ENCODE data around the gene CFAP58. TPM values are rescaled to one million over a fixed set of nuclear protein-coding genes. Genes with fewer than 3 reads are reported as not detected.

Gene CFAP58
- total RNA-seq, 2 experiments from 2014 or later: not detected

- ATAC-seq (ENCODE audit: poor library complexity) (no peak), DNase-seq (peak in 1 of 14 experiments; percentile 33)
- no peak overlapping the region for H3K27ac Mint-ChIP-seq
- ChIA-PET POLR2A (interaction anchor here (0.6 to 4.9 kb wide), 7 partner anchors 13 to 83 kb away, joined by 3 to 58 read pairs (median 7); partner anchors contain the start of genes GSTO2 and ITPRIP), CTCF (interaction anchor here (0.6 to 5.6 kb wide), 6 partner anchors 44 to 76 kb away, joined by 3 to 107 read pairs (median 5); no protein-coding TSS in a partner anchor)
- intact Hi-C loops (cut with DNase I, micrococcal nuclease): loop anchor here (2.0 kb wide), 2 partner anchors 13 to 77 kb away; partner anchors contain the start of gene ITPRIP (in 1 of the 2)
- H3K4me1 Mint-ChIP-seq (ENCODE audit: low read depth): peaks cover 12% of the 10 kb centered on the region
- Histone ChIP-seq H3K4me3 (ENCODE audit: low read length) (peak overlapping the region; percentile 20), H3K9me3 (ENCODE audit: control insufficient read depth in 1 of 2, insufficient read depth in 1 of 2, low read length in 2 of 2) (no peaks in the 10 kb centered on the region), H3K27me3 (ENCODE audit: control insufficient read depth in 1 of 2, insufficient read depth in 2 of 2, low read length in 2 of 2) (no peaks in the 10 kb centered on the region), H3K4me1 (ENCODE audit: insufficient read depth, low read length) (peaks cover 27% of the 10 kb centered on the region), H3K36me3 (ENCODE audit: insufficient read depth, low read length) (no peaks in the 10 kb centered on the region), H3K27ac (ENCODE audit: low read depth in 1 of 2, low read length in 2 of 2) (peak overlapping the region in 1 of 2 donors; percentile 12)
- TF ChIP-seq CTCF (IDR thresholded peaks at IDR 0.05): no peak
- no peaks in the 10 kb centered on the region for H3K36me3 Mint-ChIP-seq (ENCODE audit: low read depth)
- no peaks in the 10 kb centered on the region for H3K27me3 Mint-ChIP-seq
- H3K4me3 Mint-ChIP-seq: peak overlapping the region; percentile 55
- H3K9me3 Mint-ChIP-seq: no peaks in the 10 kb centered on the region
Measured at GRCh38 chr10:104351919-104352318, 1.7 kb upstream of the CFAP58 start.

- Histone ChIP-seq H3K4me3 (ENCODE audit: low read length) (no peak overlapping the region), H3K36me3 (ENCODE audit: insufficient read depth, low read length) (no peaks in the 10 kb centered on the region), H3K27ac (ENCODE audit: low read depth in 1 of 2, low read length in 2 of 2) (no peak overlapping the region), H3K27me3 (ENCODE audit: control insufficient read depth in 1 of 2, insufficient read depth in 2 of 2, low read length in 2 of 2) (no peaks in the 10 kb centered on the region), H3K4me1 (ENCODE audit: insufficient read depth, low read length) (no peaks in the 10 kb centered on the region), H3K9me3 (ENCODE audit: control insufficient read depth in 1 of 2, insufficient read depth in 1 of 2, low read length in 2 of 2) (no peaks in the 10 kb centered on the region)
- no peaks in the 10 kb centered on the region for H3K4me1 Mint-ChIP-seq (ENCODE audit: low read depth)
- intact Hi-C loops (cut with DNase I, micrococcal nuclease): no loop called here
- H3K27ac Mint-ChIP-seq: no peak overlapping the region
- ChIA-PET POLR2A (no interaction called here), CTCF (no interaction called here)
- H3K9me3 Mint-ChIP-seq: no peaks in the 10 kb centered on the region
- H3K4me3 Mint-ChIP-seq: no peak overlapping the region
- no peak for DNase-seq
- no peak for ATAC-seq (ENCODE audit: poor library complexity)
- no peaks in the 10 kb centered on the region for H3K36me3 Mint-ChIP-seq (ENCODE audit: low read depth)
- TF ChIP-seq CTCF (IDR thresholded peaks at IDR 0.05): no peak
- peaks cover 31% of the 10 kb centered on the region for H3K27me3 Mint-ChIP-seq
Measured at GRCh38 chr10:104359811-104360210, 6.2 kb downstream of the CFAP58 start.

GRCh38 chr10:104367904-104368303 is 14.3 kb downstream of the CFAP58 start:
- peaks cover 2% of the 10 kb centered on the region for H3K9me3 Mint-ChIP-seq
- POLR2A ChIA-PET: interaction anchor here (1.3 kb wide), 1 partner anchor 14 kb away, joined by 3 read pairs; the partner anchor contains the start of gene CFAP58
- H3K4me1 ChIP-seq (ENCODE audit: insufficient read depth, low read length): no peaks in the 10 kb centered on the region
- peaks cover 62% of the 10 kb centered on the region for H3K27me3 Mint-ChIP-seq
- no peaks in the 10 kb centered on the region for H3K36me3 Mint-ChIP-seq (ENCODE audit: low read depth)
- no peaks in the 10 kb centered on the region for H3K4me1 Mint-ChIP-seq (ENCODE audit: low read depth)
- H3K4me3 ChIP-seq (ENCODE audit: low read length): no peak overlapping the region
- H3K36me3 ChIP-seq (ENCODE audit: insufficient read depth, low read length): no peaks in the 10 kb centered on the region
- intact Hi-C loops (cut with DNase I, micrococcal nuclease): no loop called here
- H3K27ac Mint-ChIP-seq: no peak overlapping the region
- no peak overlapping the region for H3K27ac ChIP-seq (ENCODE audit: low read depth in 1 of 2, low read length in 2 of 2)
- peaks cover 0 to 5% of the 10 kb centered on the region in 2 experiments for H3K9me3 ChIP-seq (ENCODE audit: control insufficient read depth in 1 of 2, insufficient read depth in 1 of 2, low read length in 2 of 2)
- H3K4me3 Mint-ChIP-seq: no peak overlapping the region
- ATAC-seq (ENCODE audit: poor library complexity) (no peak), DNase-seq (no peak)
- peaks cover 4 to 12% of the 10 kb centered on the region in 2 experiments for H3K27me3 ChIP-seq (ENCODE audit: control insufficient read depth in 1 of 2, insufficient read depth in 2 of 2, low read length in 2 of 2)
- CTCF ChIA-PET: no interaction called here
- no peak for TF ChIP-seq CTCF (IDR thresholded peaks at IDR 0.05)
